ENCODE results near the gene DUSP1.
"Not testable (repeated sequence)": the region's sequence is repeated elsewhere in the genome, so short reads cannot be mapped to it uniquely, and the experiment has no call there.

DUSP1 gene

DNA sequence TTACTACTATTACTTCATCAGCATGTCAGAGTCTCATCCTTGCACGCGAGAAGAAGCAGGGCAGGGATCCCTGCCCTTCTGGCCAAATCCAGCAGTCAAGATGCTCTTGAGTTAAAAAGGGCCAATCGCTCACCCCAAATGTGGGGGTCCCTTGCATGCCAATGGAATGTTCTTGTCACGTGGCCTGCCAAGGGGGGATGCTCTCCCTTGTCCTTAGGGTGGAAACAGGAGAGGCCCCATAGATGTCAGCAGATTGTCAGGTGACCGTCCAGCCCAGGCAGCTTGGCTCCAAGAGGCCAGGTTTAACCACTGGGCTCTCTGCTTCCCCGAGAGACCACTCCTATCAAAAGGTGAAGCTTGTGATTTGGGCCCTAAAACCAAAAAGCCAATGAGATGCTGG, 25.3 kb upstream of the DUSP1 start:
- DNase-seq = no peak

DNA sequence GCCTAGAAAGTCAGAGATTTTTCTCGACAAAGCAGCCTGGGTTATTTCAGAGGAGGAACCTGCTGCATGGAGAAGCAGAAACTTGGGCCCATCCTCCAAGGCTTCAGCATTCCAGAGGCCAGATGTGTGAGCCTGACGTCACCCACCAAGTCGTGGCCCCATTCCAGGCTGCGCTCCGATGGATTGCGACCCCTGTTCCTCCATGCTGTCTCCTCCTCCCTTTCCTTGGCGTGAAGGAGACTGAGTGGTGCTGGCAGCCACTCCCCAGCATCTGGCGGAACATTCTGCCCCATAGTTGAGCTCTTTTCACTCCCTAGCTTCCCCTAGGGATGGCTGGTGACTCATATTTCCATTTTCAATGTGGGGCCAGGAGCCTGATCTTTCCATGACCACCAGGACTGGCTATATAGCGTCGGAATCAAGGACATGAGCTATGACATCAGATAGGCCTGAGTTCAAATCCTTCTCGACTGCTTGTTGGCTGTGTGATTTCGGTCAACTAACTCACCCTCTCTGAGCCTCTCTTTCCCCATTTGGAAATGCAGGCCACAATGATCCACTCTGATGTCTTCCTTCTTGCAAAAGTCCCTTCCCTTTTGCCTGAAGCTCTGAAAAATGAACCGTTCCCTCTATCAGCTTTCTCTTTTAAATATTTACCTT, 24.5 kb upstream of the DUSP1 start:
- no peak for DNase-seq

DNA sequence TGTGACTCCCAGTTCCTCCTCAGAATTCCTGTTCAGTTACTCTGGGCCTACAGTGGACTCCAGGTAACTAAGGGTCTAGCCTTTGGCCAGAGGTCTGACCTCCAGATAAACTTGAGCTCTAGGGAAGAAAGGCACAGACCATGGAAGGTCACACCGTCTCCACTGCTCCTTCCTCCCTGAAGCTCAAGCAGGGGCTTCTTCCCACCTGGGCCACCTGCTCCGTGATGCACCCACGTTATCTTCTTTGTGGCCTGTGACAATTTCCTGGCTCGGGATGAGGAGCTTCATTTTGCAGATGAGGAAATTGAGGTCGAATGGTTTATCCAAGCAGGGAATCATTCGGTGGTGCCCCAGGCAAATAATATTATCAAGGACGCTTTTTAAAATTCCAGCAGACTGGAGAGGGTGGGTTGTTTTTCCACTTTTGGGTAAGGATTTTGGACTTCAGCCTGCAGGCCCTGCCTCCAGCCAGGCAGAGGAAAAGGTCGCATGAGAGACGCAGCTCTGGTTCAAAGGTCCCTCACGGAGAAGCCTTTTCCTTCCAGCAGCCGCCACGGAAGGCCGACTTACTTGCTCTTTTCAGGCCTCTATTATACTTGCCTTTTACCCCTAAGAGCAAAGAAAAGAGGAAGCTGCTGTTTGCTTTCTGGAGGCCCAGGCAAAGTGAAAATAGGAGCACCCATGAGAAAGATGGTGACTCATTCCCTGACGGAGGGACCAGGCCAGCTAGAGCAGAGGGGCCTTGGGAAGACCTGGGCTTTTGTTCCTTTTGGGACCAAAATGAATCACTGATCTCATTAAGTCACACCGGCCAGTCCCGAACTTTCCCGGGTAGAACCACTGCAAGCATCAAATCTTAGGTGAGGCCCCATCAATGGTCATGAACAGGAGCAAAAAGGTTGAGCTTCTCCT, 22.8 kb upstream of the DUSP1 start:
- DNase-seq = no peak

- no peak for DNase-seq
Observed at GRCh38 chr5:172792701-172793570, 21.9 kb upstream of the DUSP1 start.

GRCh38 chr5:172791726-172792445, 20.9 kb upstream of the DUSP1 start:
- no peak for DNase-seq

- DNase-seq = no peak
Observed at GRCh38 chr5:172791286-172791685, 20.3 kb upstream of the DUSP1 start.

DNA sequence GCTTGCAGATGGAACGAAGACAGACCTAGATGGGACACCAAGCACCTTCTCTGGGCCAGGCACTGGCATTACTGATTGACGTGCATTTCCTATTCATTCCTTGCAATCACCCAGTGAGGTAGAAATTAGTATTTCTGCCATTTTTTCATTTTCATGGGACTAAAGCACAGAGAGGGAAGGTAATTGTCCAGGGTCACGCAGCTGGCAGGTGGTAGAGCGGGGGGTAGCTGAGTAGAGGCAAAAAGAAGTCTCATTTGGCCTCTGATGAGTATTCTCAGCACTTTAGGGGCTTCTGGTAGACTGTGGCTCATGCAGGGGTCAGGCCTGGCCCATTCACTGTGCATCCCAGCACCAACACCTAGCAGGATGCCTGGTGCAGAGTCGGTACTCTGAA, 19.5 kb upstream of the DUSP1 start:
- DNase-seq = no peak

- no peak for DNase-seq
Observed at GRCh38 chr5:172789687-172790495, 18.9 kb upstream of the DUSP1 start.

DNA sequence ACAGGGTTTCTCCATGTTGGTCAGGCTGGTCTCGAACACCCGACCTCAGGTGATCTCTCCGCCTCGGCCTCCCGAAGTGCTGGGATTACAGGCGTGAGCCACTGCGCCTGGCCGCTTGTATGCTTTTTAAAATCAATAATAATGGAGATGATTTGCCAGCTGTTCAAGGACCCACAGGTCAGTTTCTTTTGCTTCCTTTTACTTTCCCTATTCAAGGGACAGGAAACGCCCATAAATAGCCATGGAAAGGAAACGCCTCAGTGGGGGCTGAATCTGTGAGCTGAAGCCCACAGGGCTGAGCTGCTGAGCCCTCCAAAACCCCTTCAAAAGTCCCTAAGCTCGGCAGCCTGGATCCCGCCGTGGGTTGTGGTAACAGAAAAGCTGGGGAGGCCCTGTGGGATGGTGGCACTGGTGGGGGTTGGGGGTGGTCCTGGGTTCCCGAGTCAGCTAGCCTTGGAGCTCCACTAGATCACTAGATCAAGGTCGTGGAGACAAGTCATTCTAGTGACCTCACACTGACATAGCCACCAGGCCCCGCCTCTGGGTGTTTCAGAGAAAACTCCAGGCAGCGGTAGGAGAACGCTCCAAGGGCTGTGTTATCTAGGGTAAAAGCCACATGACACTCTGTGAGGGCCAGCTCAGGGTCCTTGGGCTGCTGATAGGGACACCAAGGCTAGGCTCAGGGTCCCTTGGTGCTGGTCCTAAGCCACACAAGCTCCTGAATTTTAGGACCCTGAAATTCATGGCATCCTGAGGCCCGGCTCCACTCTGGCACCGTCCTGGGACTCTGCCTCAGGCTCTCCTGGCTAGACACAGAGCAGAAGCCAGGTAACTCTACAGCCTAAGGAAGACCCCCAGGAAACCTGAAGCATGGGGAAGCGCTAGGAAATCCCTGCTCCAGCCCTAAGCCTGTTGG, 18.0 kb upstream of the DUSP1 start:
- no peak for DNase-seq

- not testable (repeated sequence) for DNase-seq
Observed at GRCh38 chr5:172787538-172787937, 16.5 kb upstream of the DUSP1 start.

GRCh38 chr5:172786736-172787462, 15.9 kb upstream of the DUSP1 start:
- DNase-seq = no peak

GRCh38 chr5:172785429-172786088, 14.6 kb upstream of the DUSP1 start:
- no peak for DNase-seq

DNA sequence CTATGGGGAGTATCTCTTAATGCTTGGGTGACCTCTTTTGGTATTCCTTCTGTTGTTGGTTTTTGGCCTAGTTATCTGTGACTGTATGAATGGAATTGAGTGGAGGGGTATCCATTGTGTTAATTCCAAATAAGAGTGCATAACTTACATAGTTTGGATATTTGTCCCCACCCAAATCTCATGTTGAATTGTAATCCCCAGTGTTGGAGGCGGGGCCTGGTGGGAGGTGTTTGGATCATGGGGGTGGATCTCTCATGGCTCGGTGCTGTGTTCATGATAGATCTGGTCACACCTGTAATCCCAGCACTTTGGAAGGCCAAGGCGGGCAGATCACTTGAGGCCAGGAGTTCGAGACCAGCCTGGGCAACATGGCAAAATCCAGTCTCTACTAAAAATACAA, 13.2 kb upstream of the DUSP1 start:
- DNase-seq = not testable (repeated sequence)

DNA sequence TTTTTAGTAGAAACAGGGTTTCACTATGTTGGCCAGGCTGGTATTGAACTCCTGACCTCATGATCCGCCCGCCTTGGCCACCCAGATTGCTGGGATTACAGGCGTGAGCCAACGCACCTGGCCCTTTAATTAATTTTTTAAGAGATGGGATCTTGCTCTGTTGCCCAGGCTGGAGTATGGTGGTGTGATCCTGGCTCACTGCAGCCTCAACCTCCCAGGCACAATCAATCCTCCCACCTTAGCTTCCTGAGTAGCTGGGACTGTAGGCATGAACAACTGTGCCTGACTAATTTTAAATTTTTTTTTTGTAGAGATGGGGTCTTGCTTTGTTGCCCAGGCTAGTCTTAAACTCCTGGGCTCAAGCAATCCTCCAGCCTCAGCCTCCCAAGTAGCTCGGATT, 12.3 kb upstream of the DUSP1 start:
- not testable (repeated sequence) for DNase-seq

DNA sequence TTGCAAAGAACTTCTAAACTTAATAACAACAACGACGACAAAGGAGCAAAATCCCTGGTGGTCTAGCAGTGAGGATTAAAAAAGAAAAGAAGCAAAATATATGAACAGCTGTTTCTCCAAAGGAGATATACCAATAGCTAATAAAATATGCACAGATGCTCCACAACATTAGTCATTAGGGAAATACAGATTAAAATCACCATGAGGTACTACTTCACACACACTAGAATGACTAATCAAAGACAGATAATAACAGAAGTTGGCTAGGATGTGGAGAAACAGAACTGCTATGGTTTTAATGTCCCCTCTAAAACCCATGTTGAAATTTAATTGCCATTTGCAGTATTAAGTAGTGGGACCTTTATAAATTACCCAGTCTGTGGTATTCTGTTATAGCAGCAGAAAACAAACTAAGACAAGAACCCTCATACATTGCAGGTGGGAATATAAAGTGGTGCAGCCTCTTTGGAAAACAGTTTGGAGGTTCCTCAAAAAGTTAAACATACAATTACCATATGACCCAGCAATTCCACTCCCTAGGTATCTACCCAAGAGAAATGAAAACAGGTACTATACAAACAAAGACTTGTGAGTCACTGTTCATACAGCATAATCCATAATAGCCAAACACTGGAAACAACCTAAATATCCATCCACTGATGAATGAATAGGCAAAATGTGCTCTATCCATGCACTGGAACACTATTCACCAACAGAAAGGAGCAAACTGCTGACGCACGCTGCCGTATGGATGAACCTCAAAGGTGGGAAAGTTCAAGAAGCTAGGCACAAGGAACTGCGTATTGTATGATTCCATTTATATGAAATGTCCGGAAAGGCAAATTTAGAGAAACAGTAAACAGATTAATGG, 11.4 kb upstream of the DUSP1 start:
- DNase-seq = no peak

- DNase-seq = no peak
Observed at GRCh38 chr5:172779691-172780341, 8.8 kb upstream of the DUSP1 start.
